Esophagus muscularis mucosa (tissue), 4 donors: Measurements from ENCODE around the gene MKKS. TPM values are rescaled to one million over a fixed set of nuclear protein-coding genes. Genes with fewer than 3 reads are reported as not detected.

ENCODE experiments used
- DNase-seq: peaks from one replicate; pipeline ENCODE4 v3.0.0-alpha.2; 2017; ENCODE audit errors: extremely low spot score
- H3K27ac ChIP-seq, 4 donors: fragments of 200-600 bp; sonication (generic); replicated peaks in 1 of 4; 1 replicate in 3 of 4; 2 replicates in 1 of 4; pipeline ENCODE4 v1.5.1; 2016 to 2019; ENCODE audit warnings: mild to moderate bottlenecking in 1 of 4
- H3K27me3 ChIP-seq, 4 donors: fragments of 200-600 bp; sonication (generic); one replicate each; pipeline versions ENCODE4 v1.5.1 to v1.6.0; 2016 to 2019
- H3K36me3 ChIP-seq, 4 donors: fragments of 200-600 bp; sonication (generic); one replicate each; pipeline ENCODE4 v1.5.1; 2016 to 2019
- H3K4me1 ChIP-seq, 4 donors: fragments of 200-600 bp; sonication (generic); one replicate each; pipeline ENCODE4 v1.5.1; 2016 to 2019
- H3K4me3 ChIP-seq, 4 donors: fragments of 200-600 bp; sonication (generic); 1 replicate in 2 of 4; 2 replicates in 2 of 4; pipeline ENCODE4 v1.5.1; 2016 to 2019; ENCODE audit warnings: mild to moderate bottlenecking in 4 of 4, moderate library complexity in 1 of 4
- H3K9me3 ChIP-seq, 4 donors: fragments of 200-600 bp; sonication (generic); 1 replicate in 3 of 4; 2 replicates in 1 of 4; pipeline ENCODE4 v1.5.1; 2016 to 2019
- EP300 ChIP-seq: sonication (generic); formaldehyde crosslinking; IDR thresholded peaks from one replicate; pipeline ENCODE4 v1.6.1; 2017; ENCODE audit warnings: antibody characterized with exemption
- POLR2A ChIP-seq: fragments of 450-650 bp; IDR thresholded peaks from one replicate; pipeline ENCODE4 v1.6.1; 2017; ENCODE audit warnings: antibody characterized with exemption, moderate library complexity, mild to moderate bottlenecking, low read depth
- POLR2AphosphoS5 ChIP-seq, 2 donors: sonication (generic); formaldehyde crosslinking; IDR thresholded peaks; one replicate each; pipeline ENCODE4 v1.6.1; 2017; ENCODE audit warnings: antibody characterized with exemption in 2 of 2
- WGBS: methylation state at CpG from one replicate; pipeline ENCODE4 v1.1.5; 2018; 5-methylcytosine and 5-hydroxymethylcytosine counted together
- intact Hi-C: fragments of 100-400 bp; cut with DNase I; formaldehyde crosslinking; loops from one replicate; pipeline ENCODE4 v1.15.1; 2023
- total RNA-seq, 4 donors: library from RNA; depleted of rRNA; stranded (reverse); fragments of >200 nt; gene quantifications; one replicate each; pipeline versions ENCODE4 v1.1.0 to v1.2.1, GENCODE V29; 2016
- TF ChIP-seq, protein P1 (sequence below), 3 experiments: fragments of 200-600 bp in 2 of 3; fragments of 450-650 bp in 1 of 3; sonication (generic) in 2 of 3; IDR thresholded peaks; one replicate each; pipeline ENCODE4 v1.5.1; 2017 to 2019; ENCODE audit warnings: antibody characterized with exemption in 3 of 3, mild to moderate bottlenecking in 2 of 3, moderate library complexity in 1 of 3

The MKKS gene
- total RNA-seq, 4 donors from 2014 or later: 14.1 to 19.3 (median 16.7) TPM

DNA sequence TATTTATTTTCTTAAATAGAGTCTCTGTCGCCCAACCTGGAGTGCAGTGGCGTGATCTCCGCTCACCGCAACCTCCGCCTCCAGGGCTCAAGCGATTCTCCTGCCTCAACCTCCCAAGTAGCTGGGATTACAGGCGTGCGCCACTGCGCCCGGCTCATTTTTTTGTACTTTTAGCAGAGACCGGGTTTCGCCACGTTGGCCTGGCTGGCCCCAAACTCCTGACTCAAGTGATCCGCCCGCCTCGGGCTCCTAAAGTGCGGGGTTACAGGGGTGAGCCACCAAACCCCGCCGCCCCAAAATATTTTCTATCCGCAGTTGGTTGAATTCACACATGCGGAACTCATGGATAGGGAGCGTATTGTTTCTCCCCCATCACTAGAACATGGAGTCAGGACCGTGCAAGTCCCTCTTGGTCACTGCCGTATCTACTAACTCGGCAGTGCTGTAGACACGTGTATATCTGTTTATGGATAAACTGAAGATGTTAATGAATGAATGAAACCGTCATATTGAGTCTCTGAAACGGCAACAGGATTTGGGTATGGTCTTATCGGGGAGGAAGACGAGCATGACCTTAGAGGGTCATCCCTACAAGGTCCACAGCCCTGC is 904 bp downstream of the MKKS start:
- TF ChIP-seq POLR2AphosphoS5 (IDR thresholded peaks at IDR 0.05): no peak
- TF ChIP-seq, protein P1, sequence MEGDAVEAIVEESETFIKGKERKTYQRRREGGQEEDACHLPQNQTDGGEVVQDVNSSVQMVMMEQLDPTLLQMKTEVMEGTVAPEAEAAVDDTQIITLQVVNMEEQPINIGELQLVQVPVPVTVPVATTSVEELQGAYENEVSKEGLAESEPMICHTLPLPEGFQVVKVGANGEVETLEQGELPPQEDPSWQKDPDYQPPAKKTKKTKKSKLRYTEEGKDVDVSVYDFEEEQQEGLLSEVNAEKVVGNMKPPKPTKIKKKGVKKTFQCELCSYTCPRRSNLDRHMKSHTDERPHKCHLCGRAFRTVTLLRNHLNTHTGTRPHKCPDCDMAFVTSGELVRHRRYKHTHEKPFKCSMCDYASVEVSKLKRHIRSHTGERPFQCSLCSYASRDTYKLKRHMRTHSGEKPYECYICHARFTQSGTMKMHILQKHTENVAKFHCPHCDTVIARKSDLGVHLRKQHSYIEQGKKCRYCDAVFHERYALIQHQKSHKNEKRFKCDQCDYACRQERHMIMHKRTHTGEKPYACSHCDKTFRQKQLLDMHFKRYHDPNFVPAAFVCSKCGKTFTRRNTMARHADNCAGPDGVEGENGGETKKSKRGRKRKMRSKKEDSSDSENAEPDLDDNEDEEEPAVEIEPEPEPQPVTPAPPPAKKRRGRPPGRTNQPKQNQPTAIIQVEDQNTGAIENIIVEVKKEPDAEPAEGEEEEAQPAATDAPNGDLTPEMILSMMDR (IDR thresholded peaks at IDR 0.05): no peak
- intact Hi-C loops: loop anchor here (10.0 kb wide), 1 partner anchor 82 kb away; no protein-coding TSS in a partner anchor
- Histone ChIP-seq H3K4me3 (peak overlapping the region; percentile 78 to 86 (median 86)), H3K27ac (peak overlapping the region; percentile 91 to 93 (median 92)), H3K9me3 (no peaks in the 10 kb centered on the region), H3K27me3 (no peaks in the 10 kb centered on the region), H3K36me3 (no peaks in the 10 kb centered on the region), H3K4me1 (peaks cover 35 to 58% (median 46%) of the 10 kb centered on the region in 4 donors)
- DNase-seq: no peak
- WGBS: 51% methylated on average over 30 of the region's 30 CpGs

DNA sequence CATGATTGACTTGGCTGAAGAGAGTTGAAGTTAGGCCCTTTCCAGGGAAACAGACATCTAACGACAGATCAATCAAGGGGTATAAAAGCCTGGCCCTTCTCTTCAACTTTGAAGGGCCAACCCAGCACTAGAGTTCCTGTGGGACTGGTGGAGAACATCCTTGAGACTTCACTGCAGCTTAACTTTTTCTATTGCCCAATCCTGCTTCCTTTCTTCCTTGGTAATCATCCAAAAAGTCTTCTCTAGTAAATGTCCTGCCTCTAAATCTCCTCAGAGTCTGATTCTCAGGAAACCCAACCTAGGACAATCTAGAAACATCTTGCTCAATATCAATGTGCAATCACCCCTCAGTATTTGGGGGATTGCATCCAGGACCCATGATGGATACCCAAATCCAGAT is 1.9 kb downstream of the MKKS start:
- Histone ChIP-seq H3K27ac (no peak overlapping the region), H3K4me3 (no peak overlapping the region), H3K9me3 (no peaks in the 10 kb centered on the region), H3K36me3 (no peaks in the 10 kb centered on the region), H3K27me3 (no peaks in the 10 kb centered on the region), H3K4me1 (peaks cover 35 to 68% (median 50%) of the 10 kb centered on the region in 4 donors)
- intact Hi-C loops: loop anchor here (10.0 kb wide), 1 partner anchor 83 kb away; no protein-coding TSS in a partner anchor
- 91% methylated on average over 1 of the region's 1 CpG for WGBS
- no peak for DNase-seq
- TF ChIP-seq EP300: no peak
- TF ChIP-seq, protein P1 (IDR thresholded peaks at IDR 0.05): no peak
- no peak for TF ChIP-seq POLR2A
- TF ChIP-seq POLR2AphosphoS5 (IDR thresholded peaks at IDR 0.05): no peak

DNA sequence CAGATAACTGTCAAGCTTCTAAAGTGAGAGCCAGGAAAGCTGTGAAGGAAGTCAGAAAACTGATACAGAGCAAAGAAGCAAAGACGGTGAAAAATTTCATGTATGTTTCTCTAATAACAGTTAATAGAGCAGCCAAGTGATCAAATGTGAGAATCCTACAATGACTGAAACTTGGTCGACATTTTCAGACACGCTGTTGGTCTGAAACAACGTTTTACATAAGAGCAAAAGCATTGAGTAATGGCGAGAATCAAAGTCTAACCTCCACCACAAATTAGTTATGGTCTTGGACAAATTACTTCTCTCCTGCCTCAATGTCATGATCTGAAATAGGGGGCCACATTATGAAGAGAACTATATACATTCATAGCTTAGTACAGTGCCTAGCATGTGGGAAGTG is 3.3 kb downstream of the MKKS start:
- H3K27me3 ChIP-seq: no peaks in the 10 kb centered on the region
- no peak for TF ChIP-seq POLR2AphosphoS5 (IDR thresholded peaks at IDR 0.05)
- no peak for TF ChIP-seq POLR2A
- TF ChIP-seq EP300: no peak
- TF ChIP-seq, protein P1 (IDR thresholded peaks at IDR 0.05): no peak
- peaks cover 33 to 73% (median 57%) of the 10 kb centered on the region in 4 donors for H3K4me1 ChIP-seq
- no peak overlapping the region for H3K4me3 ChIP-seq
- no peaks in the 10 kb centered on the region for H3K9me3 ChIP-seq
- 91% methylated on average over 5 of the region's 5 CpGs for WGBS
- H3K36me3 ChIP-seq: no peaks in the 10 kb centered on the region
- H3K27ac ChIP-seq: no peak overlapping the region
- DNase-seq: no peak
- intact Hi-C loops: loop anchor here (10.0 kb wide), 1 partner anchor 84 kb away; no protein-coding TSS in a partner anchor

DNA sequence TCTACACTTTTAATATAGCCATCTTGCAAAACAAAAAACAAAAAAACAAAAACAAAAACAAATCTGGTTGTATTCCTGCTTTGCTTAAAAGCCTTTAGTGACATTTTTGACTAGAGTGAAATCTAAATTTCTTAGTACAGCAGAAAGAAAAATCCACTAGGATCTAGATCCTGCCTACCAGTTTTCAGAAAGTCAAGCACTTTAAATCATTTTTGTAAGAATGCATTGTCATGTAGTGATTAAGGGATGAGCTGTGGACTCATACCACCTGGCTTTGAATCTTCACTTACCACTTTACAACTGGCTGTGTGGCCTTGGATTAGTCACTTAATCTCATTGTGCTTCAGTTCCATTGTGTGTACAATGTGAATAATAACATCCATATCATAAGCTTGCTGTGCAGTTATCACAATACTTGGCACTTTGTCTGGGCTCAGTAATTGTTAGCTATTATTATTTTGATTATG is 4.0 kb downstream of the MKKS start:
- TF ChIP-seq POLR2A (no peak), EP300 (no peak), POLR2AphosphoS5 (IDR thresholded peaks at IDR 0.05) (no peak)
- TF ChIP-seq, protein P1 (IDR thresholded peaks at IDR 0.05): no peak
- DNase-seq: no peak
- Histone ChIP-seq H3K36me3 (no peaks in the 10 kb centered on the region), H3K9me3 (no peaks in the 10 kb centered on the region), H3K27me3 (no peaks in the 10 kb centered on the region), H3K4me1 (peaks cover 31 to 68% (median 57%) of the 10 kb centered on the region in 4 donors), H3K4me3 (no peak overlapping the region), H3K27ac (no peak overlapping the region)
- intact Hi-C loops: loop anchor here (5.0 to 10.0 kb wide), 2 partner anchors 85 to 453 kb away; no protein-coding TSS in a partner anchor
